ENCODE data around the gene CD248.

CD248 gene

GRCh38 chr11:66268952-66269905 lies 47.6 kb downstream of the CD248 start:
- Histone ChIP-seq H3K4me1 (ENCODE audit: control insufficient read depth, insufficient read depth, low read length) (peaks cover 2% of the 10 kb centered on the region; the same call in 1 of the 2 replicates), H3K36me3 (ENCODE audit: control insufficient read depth in 2 of 2, insufficient read depth in 1 of 2, low read length in 2 of 2) (peaks cover 0 to 66% of the 10 kb centered on the region in 2 experiments; a peak in 2 of 3 replicates), H3K27ac (ENCODE audit: extremely low read depth, low read depth, low read length) (peak overlapping the region; percentile 73), H3K9me3 (ENCODE audit: control insufficient read depth, insufficient read depth, low read depth, low read length) (no peaks in the 10 kb centered on the region), H3K4me3 (ENCODE audit: low read depth, low read length) (peak overlapping the region; percentile 92)
- ChIA-PET CTCF (interaction anchor here (0.6 to 4.9 kb wide), 2 partner anchors 12 to 46 kb away, joined by 6 to 24 read pairs; no protein-coding TSS in a partner anchor), POLR2A (interaction anchor here (1.4 to 1.8 kb wide), 4 partner anchors 8 to 20 kb away, joined by 5 to 9 read pairs (median 6); partner anchors contain the start of genes CNIH2 and YIF1A)
- TF ChIP-seq PRDM1 (tag by site-specific recombination; IDR thresholded peaks at IDR 0.05) = peak; percentile 62
- no peak for TF ChIP-seq ZNF148 (tag by site-specific recombination; IDR thresholded peaks at IDR 0.05; ENCODE audit: borderline replicate concordance)
- no peak for TF ChIP-seq ZNF521 (tag by site-specific recombination; IDR thresholded peaks at IDR 0.05)
- TF ChIP-seq PATZ1 (tag by site-specific recombination; IDR thresholded peaks at IDR 0.05) = peak; percentile 9; the same call in 1 of the 2 replicates
- no peak for TF ChIP-seq ZNF112 (tag by site-specific recombination; IDR thresholded peaks at IDR 0.05)
- no peak for TF ChIP-seq FEZF1 (tag by site-specific recombination; IDR thresholded peaks at IDR 0.05)
- TF ChIP-seq ZNF747 (tag by site-specific recombination; IDR thresholded peaks at IDR 0.05) = no peak
- no peak for TF ChIP-seq ZNF670 (tag by site-specific recombination; IDR thresholded peaks at IDR 0.05; ENCODE audit: low read depth)
- no peak for TF ChIP-seq ZNF26 (tag by site-specific recombination; IDR thresholded peaks at IDR 0.05)
- no peak for TF ChIP-seq ZNF140 (tag by site-specific recombination; IDR thresholded peaks at IDR 0.05)
- peak; percentile 81 for TF ChIP-seq GLIS2 (tag by site-specific recombination; IDR thresholded peaks at IDR 0.05)
- TF ChIP-seq ZBTB49 (tag by site-specific recombination; IDR thresholded peaks at IDR 0.05; ENCODE audit: low read depth) = no peak
- peak; percentile 48 for TF ChIP-seq ZIC2 (tag by site-specific recombination; IDR thresholded peaks at IDR 0.05)
- TF ChIP-seq ZNF837 (tag by site-specific recombination; IDR thresholded peaks at IDR 0.05) = no peak
- TF ChIP-seq ZNF221 (tag by site-specific recombination; IDR thresholded peaks at IDR 0.05; ENCODE audit: borderline replicate concordance) = no peak
- TF ChIP-seq ZSCAN23 (tag by site-specific recombination; IDR thresholded peaks at IDR 0.05) = no peak
- TF ChIP-seq ZBTB26 (tag by site-specific recombination; optimal IDR thresholded peaks at IDR 0.05) = no peak
- TF ChIP-seq ZFP37 (tag by site-specific recombination; IDR thresholded peaks at IDR 0.05) = no peak
- no peak for TF ChIP-seq ZNF449 (tag by site-specific recombination; IDR thresholded peaks at IDR 0.05)
- TF ChIP-seq ZNF354C (tag by site-specific recombination; IDR thresholded peaks at IDR 0.05; ENCODE audit: borderline replicate concordance, low read depth) = no peak
- no peak for TF ChIP-seq ZNF792 (tag by site-specific recombination; IDR thresholded peaks at IDR 0.05)
- TF ChIP-seq ZBTB20 (tag by site-specific recombination; IDR thresholded peaks at IDR 0.05) = peak; percentile 66
- TF ChIP-seq ZNF571 (tag by site-specific recombination; IDR thresholded peaks at IDR 0.05) = no peak
